ENCODE results near the gene KCNQ5. TPM values are rescaled to one million over a fixed set of nuclear protein-coding genes. Genes with fewer than 3 reads are reported as not detected.

The KCNQ5 gene
- total RNA-seq, 1 experiment from 2014 or later = not detected

DNA sequence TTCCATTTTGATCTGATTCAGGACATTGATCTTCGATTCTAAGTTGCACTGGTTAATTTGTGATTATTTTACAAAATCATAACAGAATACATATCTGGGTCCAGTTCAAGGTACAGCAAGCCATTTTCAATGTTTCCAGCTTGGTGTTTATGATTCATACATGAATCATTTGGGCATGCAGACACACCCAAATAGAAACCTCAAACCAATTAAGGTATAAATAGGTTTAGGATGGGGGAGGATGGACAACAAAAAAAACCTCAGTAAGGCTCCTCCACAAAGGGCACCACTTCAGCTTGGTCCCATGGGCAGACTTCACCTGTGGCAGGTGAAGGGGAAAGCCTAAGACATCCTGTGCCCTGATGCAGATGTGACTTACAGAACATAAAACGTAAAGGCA, 410.7 kb downstream of the KCNQ5 start:
- no peaks in the 10 kb centered on the region for H4K20me1 ChIP-seq (ENCODE audit: insufficient read depth)
- no TSS peak for BruUV-seq (replicated peaks)
- CTCF ChIA-PET = no interaction called here
- no peak overlapping the region for H3K4me3 ChIP-seq (replicated peaks in 1 of 2; ENCODE audit: low read depth in 1 of 2, low read length in 2 of 2)
- POLR2A ChIA-PET = no interaction called here
- peaks cover 2 to 11% of the 10 kb centered on the region in 2 experiments; a peak in 3 of 4 replicates for H3K4me1 ChIP-seq (ENCODE audit: control insufficient read depth in 1 of 2, insufficient read depth in 2 of 2, low read length in 2 of 2)
- DNase-seq (ENCODE audit: low read depth, low spot score) (peak; percentile 12), ATAC-seq (peak; percentile 53; the same call in 1 of the 2 replicates)
- RAD21 ChIA-PET (ENCODE audit: low non-redundant PET in 1 of 2, low total read pairs in 2 of 2, uncharacterized antibody in 2 of 2, unreplicated experiment in 2 of 2) = no interaction called here
- H3K9me2 ChIP-seq (ENCODE audit: insufficient read depth) = no peaks in the 10 kb centered on the region
- no peaks in the 10 kb centered on the region for H3K79me2 ChIP-seq (ENCODE audit: insufficient read depth, low read length)
- H3K27me3 ChIP-seq (ENCODE audit: insufficient read depth, low read length) = peaks cover 29% of the 10 kb centered on the region
- H3K9me3 ChIP-seq (ENCODE audit: control insufficient read depth in 1 of 2, insufficient read depth in 1 of 2, low read depth in 1 of 2, low read length in 2 of 2) = no peaks in the 10 kb centered on the region
- peak overlapping the region; percentile 38 for H3K4me2 ChIP-seq (ENCODE audit: low read length)
- intact Hi-C loops (cut with micrococcal nuclease) = no loop called here
- no peaks in the 10 kb centered on the region for H3K36me3 ChIP-seq (ENCODE audit: control insufficient read depth in 1 of 2, insufficient read depth in 2 of 2, low read length in 2 of 2)
- no peak overlapping the region for H3K9ac ChIP-seq (ENCODE audit: low read length)
- H3K27ac ChIP-seq (ENCODE audit: low read depth, low read length) = no peak overlapping the region
- H2AFZ ChIP-seq (ENCODE audit: low read depth, low read length, poor library complexity, severe bottlenecking) = no peak overlapping the region
- TF ChIP-seq POLR2AphosphoS5 (IDR thresholded peaks at IDR 0.05; ENCODE audit: low read depth, low read length) = no peak
- no peak for TF ChIP-seq POLR2A (IDR thresholded peaks at IDR 0.05; ENCODE audit: borderline replicate concordance, extremely low read depth, insufficient read depth, insufficient read length)
- no peak for TF ChIP-seq MAX (IDR thresholded peaks at IDR 0.05)
- TF ChIP-seq, protein P1, sequence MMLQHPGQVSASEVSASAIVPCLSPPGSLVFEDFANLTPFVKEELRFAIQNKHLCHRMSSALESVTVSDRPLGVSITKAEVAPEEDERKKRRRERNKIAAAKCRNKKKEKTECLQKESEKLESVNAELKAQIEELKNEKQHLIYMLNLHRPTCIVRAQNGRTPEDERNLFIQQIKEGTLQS (IDR thresholded peaks at IDR 0.05) = no peak
- no peak for TF ChIP-seq ELF1 (IDR thresholded peaks at IDR 0.05; ENCODE audit: borderline replicate concordance, low read depth)
- no peak for TF ChIP-seq TCF7L2 (IDR thresholded peaks at IDR 0.05; ENCODE audit: borderline replicate concordance, extremely low read depth, insufficient read depth, insufficient read length)
- peak; percentile 59; the same call in 1 of the 2 replicates for TF ChIP-seq SRF (IDR thresholded peaks at IDR 0.05; ENCODE audit: low read depth)
- TF ChIP-seq SIN3A (IDR thresholded peaks at IDR 0.05; ENCODE audit: low read depth) = no peak
- no peak for TF ChIP-seq CEBPB (IDR thresholded peaks at IDR 0.05; ENCODE audit: low read depth)
- TF ChIP-seq FOSL1 (IDR thresholded peaks at IDR 0.05; ENCODE audit: low read depth) = peak; percentile 85
- TF ChIP-seq CBX3 (IDR thresholded peaks at IDR 0.05; ENCODE audit: low read depth) = no peak
- TF ChIP-seq ZNF274 (IDR thresholded peaks at IDR 0.05; ENCODE audit: low read depth, low read length) = no peak
- no peak for TF ChIP-seq EZH2phosphoT487 (IDR thresholded peaks at IDR 0.05; ENCODE audit: borderline replicate concordance)
- no peak for TF ChIP-seq YY1 (IDR thresholded peaks at IDR 0.05; ENCODE audit: extremely low read depth, insufficient replicate concordance, low read depth, low read length)
- TF ChIP-seq JUND (IDR thresholded peaks at IDR 0.05) = peak; percentile 64; the same call in 1 of the 2 replicates
- TF ChIP-seq, protein P2, sequence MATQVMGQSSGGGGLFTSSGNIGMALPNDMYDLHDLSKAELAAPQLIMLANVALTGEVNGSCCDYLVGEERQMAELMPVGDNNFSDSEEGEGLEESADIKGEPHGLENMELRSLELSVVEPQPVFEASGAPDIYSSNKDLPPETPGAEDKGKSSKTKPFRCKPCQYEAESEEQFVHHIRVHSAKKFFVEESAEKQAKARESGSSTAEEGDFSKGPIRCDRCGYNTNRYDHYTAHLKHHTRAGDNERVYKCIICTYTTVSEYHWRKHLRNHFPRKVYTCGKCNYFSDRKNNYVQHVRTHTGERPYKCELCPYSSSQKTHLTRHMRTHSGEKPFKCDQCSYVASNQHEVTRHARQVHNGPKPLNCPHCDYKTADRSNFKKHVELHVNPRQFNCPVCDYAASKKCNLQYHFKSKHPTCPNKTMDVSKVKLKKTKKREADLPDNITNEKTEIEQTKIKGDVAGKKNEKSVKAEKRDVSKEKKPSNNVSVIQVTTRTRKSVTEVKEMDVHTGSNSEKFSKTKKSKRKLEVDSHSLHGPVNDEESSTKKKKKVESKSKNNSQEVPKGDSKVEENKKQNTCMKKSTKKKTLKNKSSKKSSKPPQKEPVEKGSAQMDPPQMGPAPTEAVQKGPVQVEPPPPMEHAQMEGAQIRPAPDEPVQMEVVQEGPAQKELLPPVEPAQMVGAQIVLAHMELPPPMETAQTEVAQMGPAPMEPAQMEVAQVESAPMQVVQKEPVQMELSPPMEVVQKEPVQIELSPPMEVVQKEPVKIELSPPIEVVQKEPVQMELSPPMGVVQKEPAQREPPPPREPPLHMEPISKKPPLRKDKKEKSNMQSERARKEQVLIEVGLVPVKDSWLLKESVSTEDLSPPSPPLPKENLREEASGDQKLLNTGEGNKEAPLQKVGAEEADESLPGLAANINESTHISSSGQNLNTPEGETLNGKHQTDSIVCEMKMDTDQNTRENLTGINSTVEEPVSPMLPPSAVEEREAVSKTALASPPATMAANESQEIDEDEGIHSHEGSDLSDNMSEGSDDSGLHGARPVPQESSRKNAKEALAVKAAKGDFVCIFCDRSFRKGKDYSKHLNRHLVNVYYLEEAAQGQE (IDR thresholded peaks at IDR 0.05; ENCODE audit: low read depth) = no peak
- TF ChIP-seq EGR1 (IDR thresholded peaks at IDR 0.05; ENCODE audit: low read depth) = no peak
- no peak for TF ChIP-seq EZH2 (IDR thresholded peaks at IDR 0.05)
- TF ChIP-seq ZFX (IDR thresholded peaks at IDR 0.05) = no peak
- TF ChIP-seq, protein P3, sequence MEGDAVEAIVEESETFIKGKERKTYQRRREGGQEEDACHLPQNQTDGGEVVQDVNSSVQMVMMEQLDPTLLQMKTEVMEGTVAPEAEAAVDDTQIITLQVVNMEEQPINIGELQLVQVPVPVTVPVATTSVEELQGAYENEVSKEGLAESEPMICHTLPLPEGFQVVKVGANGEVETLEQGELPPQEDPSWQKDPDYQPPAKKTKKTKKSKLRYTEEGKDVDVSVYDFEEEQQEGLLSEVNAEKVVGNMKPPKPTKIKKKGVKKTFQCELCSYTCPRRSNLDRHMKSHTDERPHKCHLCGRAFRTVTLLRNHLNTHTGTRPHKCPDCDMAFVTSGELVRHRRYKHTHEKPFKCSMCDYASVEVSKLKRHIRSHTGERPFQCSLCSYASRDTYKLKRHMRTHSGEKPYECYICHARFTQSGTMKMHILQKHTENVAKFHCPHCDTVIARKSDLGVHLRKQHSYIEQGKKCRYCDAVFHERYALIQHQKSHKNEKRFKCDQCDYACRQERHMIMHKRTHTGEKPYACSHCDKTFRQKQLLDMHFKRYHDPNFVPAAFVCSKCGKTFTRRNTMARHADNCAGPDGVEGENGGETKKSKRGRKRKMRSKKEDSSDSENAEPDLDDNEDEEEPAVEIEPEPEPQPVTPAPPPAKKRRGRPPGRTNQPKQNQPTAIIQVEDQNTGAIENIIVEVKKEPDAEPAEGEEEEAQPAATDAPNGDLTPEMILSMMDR (IDR thresholded peaks at IDR 0.05 in 2 of 3, conservative IDR thresholded peaks at IDR 0.05 in 1 of 3; ENCODE audit: borderline replicate concordance in 1 of 3, insufficient read depth in 1 of 3, low read depth in 2 of 3, low read length in 2 of 3) = no peak
- peak; percentile 41; the same call in 1 of the 2 replicates for TF ChIP-seq SP1 (IDR thresholded peaks at IDR 0.05; ENCODE audit: low read depth)
- no peak for TF ChIP-seq RAD21 (IDR thresholded peaks at IDR 0.05; ENCODE audit: low read depth)

All from HCT116 (cell line).